K562 (cell line): Measurements from ENCODE around the gene PYM1. TPM values are rescaled to one million over a fixed set of nuclear protein-coding genes. Genes with fewer than 3 reads are reported as not detected.

Experiments used
- ADNP ChIP-seq: fragments of 200-800 bp; sonication (Bioruptor generic); IDR thresholded peaks from 2 replicates; pipeline ENCODE4 v1.6.1; 2016; ENCODE audit warnings: missing genetic modification characterization, missing compliant biosample characterization
- ARID3A ChIP-seq: IDR thresholded peaks from 2 replicates; pipeline ENCODE4 v1.6.1; 2012; ENCODE audit warnings: low read depth, low read length, improper control_type of control experiment, borderline replicate concordance
- CHCHD3 ChIP-seq: fragments of 250-450 bp; sonication (Bioruptor Pico); IDR thresholded peaks from 2 replicates; pipeline ENCODE4 v2.1.2; 2022; ENCODE audit warnings: mild to moderate bottlenecking
- FOXK2 ChIP-seq, 2 experiments: fragments of 450-650 bp; IDR thresholded peaks in 1 of 2; conservative IDR thresholded peaks in 1 of 2; 2 replicates each; pipeline ENCODE4 v1.6.1; 2016; ENCODE audit warnings: low read depth in 2 of 2, mild to moderate bottlenecking in 1 of 2
- L3MBTL2 ChIP-seq: fragments of 450-650 bp; IDR thresholded peaks from 2 replicates; pipeline ENCODE4 v1.6.1; 2016; ENCODE audit warnings: mild to moderate bottlenecking, moderate library complexity
- MCM3 ChIP-seq: fragments of 450-650 bp; IDR thresholded peaks from 2 replicates; pipeline ENCODE4 v1.6.1; 2016
- MNT ChIP-seq, 2 experiments: fragments of 450-650 bp; conservative IDR thresholded peaks; 2 replicates each; pipeline ENCODE4 v1.6.1; 2017; ENCODE audit warnings: mild to moderate bottlenecking in 2 of 2, moderate library complexity in 2 of 2
- NONO ChIP-seq, 2 experiments: fragments of 200-400 bp in 1 of 2; fragments of 450-650 bp in 1 of 2; formaldehyde crosslinking in 1 of 2; IDR thresholded peaks; 2 replicates each; pipeline ENCODE4 v1.6.1; 2017; ENCODE audit warnings: low read depth in 2 of 2, mild to moderate bottlenecking in 2 of 2, moderate library complexity in 2 of 2, low read length in 1 of 2
- PHTF2 ChIP-seq: fragments of 250-450 bp; sonication (Bioruptor Pico); IDR thresholded peaks from 2 replicates; pipeline ENCODE4 v1.5.0; 2021; ENCODE audit warnings: mild to moderate bottlenecking
- PML ChIP-seq: IDR thresholded peaks from 2 replicates; pipeline ENCODE4 v1.6.1; 2012; ENCODE audit warnings: low read length, inconsistent platforms
- POLR2B ChIP-seq: fragments of 450-650 bp; IDR thresholded peaks from 2 replicates; pipeline ENCODE4 v1.6.1; 2018; ENCODE audit warnings: low read depth; ENCODE audit not compliant: partially characterized antibody
- RB1 ChIP-seq: fragments of 450-650 bp; IDR thresholded peaks from 2 replicates; pipeline ENCODE4 v1.6.1; 2017; ENCODE audit warnings: low read depth, mild to moderate bottlenecking
- RFX1 ChIP-seq: fragments of 450-650 bp; IDR thresholded peaks from 2 replicates; pipeline ENCODE4 v1.6.1; 2016; ENCODE audit warnings: mild to moderate bottlenecking, moderate library complexity
- TOE1 ChIP-seq, 2 experiments: fragments of 450-650 bp in 1 of 2; sonication (generic) in 1 of 2; formaldehyde crosslinking in 1 of 2; IDR thresholded peaks; 2 replicates each; pipeline versions ENCODE4 v1.7.1 to v1.8.0; 2016 to 2022; ENCODE audit warnings: borderline replicate concordance in 2 of 2, mild to moderate bottlenecking in 2 of 2, antibody characterized with exemption in 1 of 2, inconsistent platforms in 1 of 2, low read depth in 1 of 2, missing genetic modification reagents in 1 of 2, moderate library complexity in 1 of 2
- ZNF23 ChIP-seq: fragments of 250-450 bp; sonication (Bioruptor Pico); IDR thresholded peaks from 2 replicates; pipeline ENCODE4 v1.4.0; 2020; ENCODE audit warnings: mild to moderate bottlenecking
- polyA plus RNA-seq, 8 experiments: library from polyadenylated mRNA; depleted of rRNA in 4 of 8; stranded (reverse) in 5 of 8; unstranded in 3 of 8; fragments of >200 nt; fragmentation: Nextera tagmentation in 2 of 8; fragmentation: Illumina TruSeq in 1 of 8; extraction: Ambion mirVana in 2 of 8; extraction: Trizol in 1 of 8; gene quantifications; 2 replicates each; pipeline versions ENCODE4 v1.2.1 to v1.2.3, GENCODE V29; 2011 to 2014; ENCODE audit warnings: inconsistent platforms in 1 of 8, missing spikeins in 1 of 8
- total RNA-seq, 7 experiments: library from RNA; depleted of rRNA in 6 of 7; stranded (reverse); fragments of >200 nt in 6 of 7; fragmentation: Illumina TruSeq in 2 of 7; extraction: Trizol in 2 of 7; gene quantifications; 2 replicates each; pipeline versions ENCODE4 v1.2.1 to v1.2.3, GENCODE V29; 2011 to 2021; ENCODE audit warnings: low replicate concordance in 1 of 7
- TF ChIP-seq, protein P1 (sequence below), 2 experiments: fragments of 450-650 bp in 1 of 2; sonication (generic) in 1 of 2; formaldehyde crosslinking in 1 of 2; IDR thresholded peaks in 1 of 2; conservative IDR thresholded peaks in 1 of 2; 2 replicates each; pipeline versions ENCODE4 v1.6.1 to v1.8.1; 2016 to 2023; ENCODE audit warnings: mild to moderate bottlenecking in 2 of 2, moderate library complexity in 2 of 2, inconsistent platforms in 1 of 2, missing genetic modification reagents in 1 of 2
- TF ChIP-seq, protein P2 (sequence below): sonication (generic); formaldehyde crosslinking; IDR thresholded peaks from 2 replicates; pipeline ENCODE4 v1.8.0; 2023; ENCODE audit warnings: mild to moderate bottlenecking, missing genetic modification reagents

Gene PYM1
- total and polyA plus RNA-seq, 9 of the 15 experiments (the other 6 are each of a cell fraction or from before 2014, with no cell fraction given): 29.0 to 51.3 (median 34.1) TPM

- peak; percentile 34 for TF ChIP-seq L3MBTL2
- TF ChIP-seq RB1: peak; percentile 50; the same call in 1 of the 2 replicates
- TF ChIP-seq ZNF23 (CRISPR knock-in tag): no peak
- TF ChIP-seq TOE1 (IDR thresholded peaks at IDR 0.05; ENCODE audit: borderline replicate concordance): peak; percentile 68
- TF ChIP-seq TOE1 (CRISPR knock-in tag; IDR thresholded peaks at IDR 0.05; ENCODE audit: borderline replicate concordance, low read depth): no peak
- no peak for TF ChIP-seq PHTF2 (CRISPR knock-in tag)
- no peak for TF ChIP-seq MCM3
- TF ChIP-seq NONO (IDR thresholded peaks at IDR 0.05; ENCODE audit: low read depth in 2 of 2, low read length in 1 of 2): no peak
- TF ChIP-seq PML: peak; percentile 82; the same call in 1 of the 2 replicates
- TF ChIP-seq, protein P1, sequence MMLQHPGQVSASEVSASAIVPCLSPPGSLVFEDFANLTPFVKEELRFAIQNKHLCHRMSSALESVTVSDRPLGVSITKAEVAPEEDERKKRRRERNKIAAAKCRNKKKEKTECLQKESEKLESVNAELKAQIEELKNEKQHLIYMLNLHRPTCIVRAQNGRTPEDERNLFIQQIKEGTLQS (IDR thresholded peaks at IDR 0.05): peak; percentile 57; the same call in 1 of the 2 replicates
- TF ChIP-seq, protein P1 (CRISPR knock-in tag; conservative IDR thresholded peaks at IDR 0.05): 0 out of 2 replicates have a peak, but pooled peaks have one; percentile 40
- TF ChIP-seq CHCHD3 (CRISPR knock-in tag): 0 out of 2 replicates have a peak, but pooled peaks have one; percentile 9
- TF ChIP-seq ADNP (tag): no peak
- TF ChIP-seq POLR2B: peak; percentile 93
- peak; percentile 66 to 79 for TF ChIP-seq MNT (conservative IDR thresholded peaks at IDR 0.05)
- TF ChIP-seq, protein P2, sequence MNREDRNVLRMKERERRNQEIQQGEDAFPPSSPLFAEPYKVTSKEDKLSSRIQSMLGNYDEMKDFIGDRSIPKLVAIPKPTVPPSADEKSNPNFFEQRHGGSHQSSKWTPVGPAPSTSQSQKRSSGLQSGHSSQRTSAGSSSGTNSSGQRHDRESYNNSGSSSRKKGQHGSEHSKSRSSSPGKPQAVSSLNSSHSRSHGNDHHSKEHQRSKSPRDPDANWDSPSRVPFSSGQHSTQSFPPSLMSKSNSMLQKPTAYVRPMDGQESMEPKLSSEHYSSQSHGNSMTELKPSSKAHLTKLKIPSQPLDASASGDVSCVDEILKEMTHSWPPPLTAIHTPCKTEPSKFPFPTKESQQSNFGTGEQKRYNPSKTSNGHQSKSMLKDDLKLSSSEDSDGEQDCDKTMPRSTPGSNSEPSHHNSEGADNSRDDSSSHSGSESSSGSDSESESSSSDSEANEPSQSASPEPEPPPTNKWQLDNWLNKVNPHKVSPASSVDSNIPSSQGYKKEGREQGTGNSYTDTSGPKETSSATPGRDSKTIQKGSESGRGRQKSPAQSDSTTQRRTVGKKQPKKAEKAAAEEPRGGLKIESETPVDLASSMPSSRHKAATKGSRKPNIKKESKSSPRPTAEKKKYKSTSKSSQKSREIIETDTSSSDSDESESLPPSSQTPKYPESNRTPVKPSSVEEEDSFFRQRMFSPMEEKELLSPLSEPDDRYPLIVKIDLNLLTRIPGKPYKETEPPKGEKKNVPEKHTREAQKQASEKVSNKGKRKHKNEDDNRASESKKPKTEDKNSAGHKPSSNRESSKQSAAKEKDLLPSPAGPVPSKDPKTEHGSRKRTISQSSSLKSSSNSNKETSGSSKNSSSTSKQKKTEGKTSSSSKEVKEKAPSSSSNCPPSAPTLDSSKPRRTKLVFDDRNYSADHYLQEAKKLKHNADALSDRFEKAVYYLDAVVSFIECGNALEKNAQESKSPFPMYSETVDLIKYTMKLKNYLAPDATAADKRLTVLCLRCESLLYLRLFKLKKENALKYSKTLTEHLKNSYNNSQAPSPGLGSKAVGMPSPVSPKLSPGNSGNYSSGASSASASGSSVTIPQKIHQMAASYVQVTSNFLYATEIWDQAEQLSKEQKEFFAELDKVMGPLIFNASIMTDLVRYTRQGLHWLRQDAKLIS (CRISPR knock-in tag): 0 out of 2 replicates have a peak, but pooled peaks have one; percentile 75
- TF ChIP-seq ARID3A: peak; percentile 99
- peak; percentile 97 for TF ChIP-seq FOXK2 (conservative IDR thresholded peaks at IDR 0.05 in 1 of 2, IDR thresholded peaks at IDR 0.05 in 1 of 2; ENCODE audit: low read depth in 2 of 2)
- TF ChIP-seq RFX1: peak; percentile 54
Measured at GRCh38 chr12:55973599-55974307, 46.1 kb upstream of the PYM1 start, which contains the start of gene RAB5B (continued).
